ENCODE results near the gene ACSM5. TPM values are rescaled to one million over a fixed set of nuclear protein-coding genes. Genes with fewer than 3 reads are reported as not detected.

ACSM5 gene
- total RNA-seq, result not detected

GRCh38 chr16:20409398-20410120 lies at the start of gene ACSM5:
Gene ACSM5 (plus strand): TSS chr16:20409534. CDS start chr16:20411485, 1,951 bp downstream.
- H3K4me1 Mint-ChIP-seq, result peaks cover 2% of the 10 kb centered on the region
- H3K27ac Mint-ChIP-seq, result no peak within 1 kb of the TSS
- no peak for DNase-seq
- no peaks in the 10 kb centered on the region for H3K36me3 Mint-ChIP-seq (ENCODE audit: low read depth)
- H3K27me3 Mint-ChIP-seq, result peaks cover 6% of the 10 kb centered on the region
- ChIA-PET CTCF (interaction anchor here (0.7 to 1.2 kb wide), 2 partner anchors 24 to 826 kb away, joined by 3 read pairs; no protein-coding TSS in a partner anchor), POLR2A (no interaction called here)
- H3K4me3 Mint-ChIP-seq, result no peak within 1 kb of the TSS
- no peaks in the 10 kb centered on the region for H3K9me3 Mint-ChIP-seq

- CTCF ChIA-PET, result interaction anchor here (1.0 kb wide), 1 partner anchor 26 kb away, joined by 3 read pairs; no protein-coding TSS in a partner anchor
- POLR2A ChIA-PET, result no interaction called here
- Mint-ChIP-seq H3K4me3 (no peak overlapping the region), H3K27ac (no peak overlapping the region), H3K4me1 (no peaks in the 10 kb centered on the region), H3K27me3 (no peaks in the 10 kb centered on the region), H3K9me3 (no peaks in the 10 kb centered on the region), H3K36me3 (ENCODE audit: low read depth) (no peaks in the 10 kb centered on the region)
- no peak for DNase-seq
Measured at GRCh38 chr16:20359997-20360396, 49.3 kb upstream of the ACSM5 start.

- no peak for DNase-seq
- POLR2A ChIA-PET, result no interaction called here
- Mint-ChIP-seq H3K4me3 (no peak overlapping the region), H3K27ac (no peak overlapping the region), H3K4me1 (no peaks in the 10 kb centered on the region), H3K9me3 (no peaks in the 10 kb centered on the region), H3K36me3 (ENCODE audit: low read depth) (no peaks in the 10 kb centered on the region), H3K27me3 (no peaks in the 10 kb centered on the region)
- CTCF ChIA-PET, result interaction anchor here (1.2 kb wide), 1 partner anchor 22 kb away, joined by 5 read pairs; no protein-coding TSS in a partner anchor
Measured at GRCh38 chr16:20363191-20363590, 46.1 kb upstream of the ACSM5 start.

GRCh38 chr16:20364051-20364450 lies 45.3 kb upstream of the ACSM5 start:
- H3K4me1 Mint-ChIP-seq, result no peaks in the 10 kb centered on the region
- H3K4me3 Mint-ChIP-seq, result no peak overlapping the region
- POLR2A ChIA-PET, result no interaction called here
- no peak overlapping the region for H3K27ac Mint-ChIP-seq
- H3K9me3 Mint-ChIP-seq, result no peaks in the 10 kb centered on the region
- DNase-seq, result no peak
- H3K27me3 Mint-ChIP-seq, result no peaks in the 10 kb centered on the region
- H3K36me3 Mint-ChIP-seq (ENCODE audit: low read depth), result no peaks in the 10 kb centered on the region
- CTCF ChIA-PET, result interaction anchor here (1.2 kb wide), 1 partner anchor 21 kb away, joined by 5 read pairs; no protein-coding TSS in a partner anchor

- ChIA-PET CTCF (no interaction called here), POLR2A (no interaction called here)
- no peaks in the 10 kb centered on the region for H3K36me3 Mint-ChIP-seq (ENCODE audit: low read depth)
- no peak overlapping the region for H3K4me3 Mint-ChIP-seq
- H3K4me1 Mint-ChIP-seq, result no peaks in the 10 kb centered on the region
- H3K27me3 Mint-ChIP-seq, result peaks cover 5% of the 10 kb centered on the region
- no peak for DNase-seq
- no peak overlapping the region for H3K27ac Mint-ChIP-seq
- no peaks in the 10 kb centered on the region for H3K9me3 Mint-ChIP-seq
Measured at GRCh38 chr16:20369452-20370054, 39.8 kb upstream of the ACSM5 start.

GRCh38 chr16:20372701-20373100 lies 36.6 kb upstream of the ACSM5 start:
- POLR2A ChIA-PET, result no interaction called here
- H3K4me3 Mint-ChIP-seq, result no peak overlapping the region
- no peaks in the 10 kb centered on the region for H3K36me3 Mint-ChIP-seq (ENCODE audit: low read depth)
- no peak for DNase-seq
- CTCF ChIA-PET, result interaction anchor here (2.5 kb wide), 1 partner anchor 12 kb away, joined by 21 read pairs; no protein-coding TSS in a partner anchor
- H3K9me3 Mint-ChIP-seq, result no peaks in the 10 kb centered on the region
- no peaks in the 10 kb centered on the region for H3K4me1 Mint-ChIP-seq
- no peak overlapping the region for H3K27ac Mint-ChIP-seq
- H3K27me3 Mint-ChIP-seq, result peaks cover 8% of the 10 kb centered on the region

- Mint-ChIP-seq H3K27me3 (peaks cover 6% of the 10 kb centered on the region), H3K4me1 (no peaks in the 10 kb centered on the region), H3K9me3 (no peaks in the 10 kb centered on the region), H3K4me3 (no peak overlapping the region), H3K36me3 (ENCODE audit: low read depth) (no peaks in the 10 kb centered on the region), H3K27ac (no peak overlapping the region)
- ChIA-PET POLR2A (no interaction called here), CTCF (interaction anchor here (1.2 to 2.8 kb wide), 2 partner anchors 8 to 10 kb away, joined by 3 to 16 read pairs; no protein-coding TSS in a partner anchor)
- no peak for DNase-seq
Measured at GRCh38 chr16:20377181-20377580, 32.2 kb upstream of the ACSM5 start.

GRCh38 chr16:20380782-20381181 lies 28.6 kb upstream of the ACSM5 start:
- Mint-ChIP-seq H3K4me3 (no peak overlapping the region), H3K9me3 (no peaks in the 10 kb centered on the region), H3K36me3 (ENCODE audit: low read depth) (no peaks in the 10 kb centered on the region), H3K27me3 (peaks cover under 1% of the 10 kb centered on the region), H3K27ac (no peak overlapping the region), H3K4me1 (no peaks in the 10 kb centered on the region)
- ChIA-PET CTCF (interaction anchor here (1.2 kb wide), 1 partner anchor 473 kb away, joined by 5 read pairs; no protein-coding TSS in a partner anchor), POLR2A (no interaction called here)
- no peak for DNase-seq

GRCh38 chr16:20382202-20382948 lies 27.0 kb upstream of the ACSM5 start:
- H3K36me3 Mint-ChIP-seq (ENCODE audit: low read depth), result no peaks in the 10 kb centered on the region
- H3K27ac Mint-ChIP-seq, result no peak overlapping the region
- H3K27me3 Mint-ChIP-seq, result peaks cover 3% of the 10 kb centered on the region
- DNase-seq, result no peak
- no peak overlapping the region for H3K4me3 Mint-ChIP-seq
- ChIA-PET POLR2A (no interaction called here), CTCF (interaction anchor here (3.9 to 4.1 kb wide), 3 partner anchors 9 to 474 kb away, joined by 21 to 56 read pairs (median 22); no protein-coding TSS in a partner anchor)
- no peaks in the 10 kb centered on the region for H3K9me3 Mint-ChIP-seq
- no peaks in the 10 kb centered on the region for H3K4me1 Mint-ChIP-seq

- CTCF ChIA-PET, result interaction anchor here (0.6 to 4.1 kb wide), 6 partner anchors 10 to 484 kb away, joined by 3 to 56 read pairs (median 13); no protein-coding TSS in a partner anchor
- Mint-ChIP-seq H3K9me3 (no peaks in the 10 kb centered on the region), H3K36me3 (ENCODE audit: low read depth) (no peaks in the 10 kb centered on the region), H3K4me1 (no peaks in the 10 kb centered on the region), H3K4me3 (no peak overlapping the region), H3K27me3 (peaks cover 5% of the 10 kb centered on the region), H3K27ac (no peak overlapping the region)
- POLR2A ChIA-PET, result no interaction called here
- DNase-seq, result peak; percentile 46
Measured at GRCh38 chr16:20383106-20384029, 26.0 kb upstream of the ACSM5 start.

- peak; percentile 58 for DNase-seq
- Mint-ChIP-seq H3K9me3 (no peaks in the 10 kb centered on the region), H3K27me3 (peaks cover 5% of the 10 kb centered on the region), H3K27ac (no peak overlapping the region), H3K4me3 (no peak overlapping the region), H3K36me3 (ENCODE audit: low read depth) (no peaks in the 10 kb centered on the region), H3K4me1 (no peaks in the 10 kb centered on the region)
- CTCF ChIA-PET, result interaction anchor here (0.7 to 4.1 kb wide), 17 partner anchors 8 to 487 kb away, joined by 3 to 56 read pairs (median 5); no protein-coding TSS in a partner anchor
- POLR2A ChIA-PET, result interaction anchor here (1.7 kb wide), 1 partner anchor 86 kb away, joined by 3 read pairs; no protein-coding TSS in a partner anchor
Measured at GRCh38 chr16:20385844-20386832, 23.2 kb upstream of the ACSM5 start.
